Endothelial cell of umbilical vein (primary cell): Measurements from ENCODE around the gene SLC6A16. TPM values are rescaled to one million over a fixed set of nuclear protein-coding genes. Genes with fewer than 3 reads are reported as not detected.

ENCODE experiments used
- BruUV-seq: library from RNA; stranded (reverse); fragments of 400-500 nt; replicated peaks from 2 replicates; lab custom pipeline; 2021; lab: Mats Ljungman, UMichigan
- CTCF ChIA-PET: fragments of 300-600, 350-600 bp; sonication (Branson Sonifier 250); formaldehyde crosslinking; loops from one replicate; lab custom pipeline; 2021; ENCODE audit warnings: antibody characterized with exemption, inconsistent platforms; lab: Charles Lee
- POLR2A ChIA-PET: fragments of 300-600, 350-600 bp; sonication (Branson Sonifier 250); formaldehyde crosslinking; loops from one replicate; lab custom pipeline; 2021; ENCODE audit warnings: antibody characterized with exemption, inconsistent platforms; lab: Charles Lee
- DNase-seq: peaks from one replicate; pipeline ENCODE4 v3.0.0-alpha.2; 2011; ENCODE audit warnings: low read depth, low spot score
- FAIRE-seq: peaks from 2 replicates; lab custom pipeline; 2011; peaks lifted over from hg19 to GRCh38; lab: Jason Lieb, UNC
- H2AFZ ChIP-seq: 2 replicates; pipeline ENCODE4 v1.6.0; 2012; ENCODE audit warnings: low read depth, low read length, control low read depth, inconsistent platforms
- H3K27ac ChIP-seq: 2 replicates; pipeline ENCODE4 v1.5.1; 2011; ENCODE audit warnings: low read depth, mild to moderate bottlenecking, control low read depth, low read length, moderate library complexity; ENCODE audit not compliant: insufficient read depth
- H3K27me3 ChIP-seq, 2 experiments: 2 replicates each; pipeline versions ENCODE4 v1.6.0 to v1.6.1; 2011; ENCODE audit warnings: low read length in 2 of 2, mixed read lengths in 1 of 2; ENCODE audit not compliant: control insufficient read depth in 2 of 2, insufficient read depth in 2 of 2
- H3K36me3 ChIP-seq, 2 experiments: 2 replicates in 1 of 2; 3 replicates in 1 of 2; pipeline ENCODE4 v1.5.1; 2011; ENCODE audit warnings: low read length in 2 of 2, mild to moderate bottlenecking in 1 of 2, moderate library complexity in 1 of 2; ENCODE audit not compliant: control insufficient read depth in 2 of 2, insufficient read depth in 2 of 2; ENCODE audit errors: extremely low read depth in 1 of 2
- H3K4me1 ChIP-seq: 3 replicates; pipeline ENCODE4 v1.5.1; 2011; ENCODE audit warnings: mild to moderate bottlenecking, low read length; ENCODE audit not compliant: control insufficient read depth, insufficient read depth; ENCODE audit errors: extremely low read depth
- H3K4me2 ChIP-seq: 2 replicates; pipeline ENCODE4 v1.6.1; 2011; ENCODE audit warnings: low read length, control low read depth, mixed read lengths; ENCODE audit not compliant: insufficient read depth
- H3K4me3 ChIP-seq, 3 experiments: fragments of 200-600 bp in 1 of 3; sonication (generic), shearing (Covaris generic) in 1 of 3; replicated peaks in 1 of 3; 2 replicates each; pipeline ENCODE4 v1.5.1; 2011 to 2016; ENCODE audit warnings: control low read depth in 3 of 3, low read length in 3 of 3, mild to moderate bottlenecking in 2 of 3, inconsistent platforms in 1 of 3, low read depth in 1 of 3, moderate library complexity in 1 of 3; ENCODE audit not compliant: insufficient read depth in 1 of 3
- H3K79me2 ChIP-seq: 2 replicates; pipeline ENCODE4 v1.6.0; 2012; ENCODE audit warnings: low read length, inconsistent platforms; ENCODE audit not compliant: control insufficient read depth, insufficient read depth
- H3K9ac ChIP-seq: replicated peaks from 2 replicates; pipeline ENCODE3; 2011; ENCODE audit warnings: low read length, control low read depth; ENCODE audit not compliant: insufficient read depth; ENCODE audit errors: extremely low read depth
- H3K9me1 ChIP-seq: replicated peaks from 3 replicates; pipeline ENCODE4 v1.6.0; 2011; ENCODE audit warnings: mild to moderate bottlenecking, low read length; ENCODE audit not compliant: control insufficient read depth, insufficient read depth; ENCODE audit errors: extremely low read depth
- H3K9me3 ChIP-seq: replicated peaks from 2 replicates; pipeline ENCODE4 v1.5.1; 2012; ENCODE audit warnings: low read length, inconsistent platforms; ENCODE audit not compliant: control insufficient read depth, insufficient read depth
- H4K20me1 ChIP-seq: replicated peaks from 2 replicates; pipeline ENCODE3; 2011; ENCODE audit warnings: mild to moderate bottlenecking, low read length; ENCODE audit not compliant: control insufficient read depth, insufficient read depth; ENCODE audit errors: extremely low read depth
- EZH2 ChIP-seq: IDR thresholded peaks from 2 replicates; pipeline ENCODE4 v1.6.1; 2012; ENCODE audit warnings: borderline replicate concordance, low read depth, mild to moderate bottlenecking, moderate library complexity, low read length, inconsistent platforms; ENCODE audit not compliant: severe bottlenecking
- FOS ChIP-seq: IDR thresholded peaks from 2 replicates; pipeline ENCODE4 v1.6.1; 2011; ENCODE audit warnings: mild to moderate bottlenecking, low read length, moderate library complexity, borderline replicate concordance; ENCODE audit not compliant: insufficient read depth
- GATA2 ChIP-seq: IDR thresholded peaks from 2 replicates; pipeline ENCODE4 v1.7.0; 2011; ENCODE audit warnings: low read depth, mild to moderate bottlenecking, moderate library complexity, mixed read lengths, low read length; ENCODE audit not compliant: insufficient read length, insufficient read depth
- JUN ChIP-seq: IDR thresholded peaks from 2 replicates; pipeline ENCODE4 v1.6.1; 2011; ENCODE audit warnings: borderline replicate concordance, low read depth; ENCODE audit not compliant: insufficient read length, insufficient read depth
- MYC ChIP-seq: IDR thresholded peaks from one replicate; pipeline ENCODE4 v1.6.1; 2011; ENCODE audit warnings: mild to moderate bottlenecking, low read depth, low read length
- POLR2A ChIP-seq: IDR thresholded peaks from 2 replicates; pipeline ENCODE4 v1.6.1; 2012; ENCODE audit warnings: low read depth, mild to moderate bottlenecking, control low read depth, low read length
- POLR2AphosphoS5 ChIP-seq: IDR thresholded peaks from 2 replicates; pipeline ENCODE4 v1.6.1; 2012; ENCODE audit warnings: low read depth, mild to moderate bottlenecking, control low read depth, low read length, moderate library complexity; ENCODE audit not compliant: insufficient read depth
- dilution Hi-C: fragments of 300-500 bp; cut with MboI; formaldehyde crosslinking; loops from one replicate; pipeline ENCODE4 v1.15.0; 2019; ENCODE audit warnings: low sequenced_read_pairs; ENCODE audit not compliant: extremely low pct_ligation_motif_present
- intact Hi-C: fragments of 100-400 bp; cut with micrococcal nuclease; formaldehyde crosslinking; loops from one replicate; pipeline ENCODE4 v1.10.0; 2022
- polyA plus RNA-seq, 4 experiments: library from polyadenylated mRNA; depleted of rRNA in 3 of 4; stranded (reverse) in 3 of 4; unstranded in 1 of 4; fragments of >200 nt; gene quantifications; 2 replicates each; pipeline versions ENCODE4 v1.2.1 to v1.2.3, GENCODE V29; 2011 to 2012; ENCODE audit warnings: missing spikeins in 1 of 4
- total RNA-seq: library from RNA; stranded (reverse); gene quantifications from 2 replicates; pipeline ENCODE4 v1.2.3, GENCODE V29; 2021
- TF ChIP-seq, protein P1 (sequence below), 2 donors: IDR thresholded peaks; 1 replicate in 1 of 2; 2 replicates in 1 of 2; pipeline ENCODE4 v1.5.1; 2011; ENCODE audit warnings: low read length in 2 of 2, mild to moderate bottlenecking in 2 of 2, moderate library complexity in 2 of 2, control low read depth in 1 of 2, inconsistent platforms in 1 of 2, low read depth in 1 of 2; ENCODE audit not compliant: insufficient read depth in 1 of 2; ENCODE audit errors: extremely low read depth in 1 of 2
- TF ChIP-seq, protein P2 (sequence below): IDR thresholded peaks from 2 replicates; pipeline ENCODE4 v1.6.1; 2011; ENCODE audit not compliant: insufficient read depth, insufficient read length

SLC6A16 gene
- total and polyA plus RNA-seq, 2 donors (not counting 3 experiments of a cell fraction or from before 2014, with no cell fraction given): 1.1 to 1.6 TPM

DNA sequence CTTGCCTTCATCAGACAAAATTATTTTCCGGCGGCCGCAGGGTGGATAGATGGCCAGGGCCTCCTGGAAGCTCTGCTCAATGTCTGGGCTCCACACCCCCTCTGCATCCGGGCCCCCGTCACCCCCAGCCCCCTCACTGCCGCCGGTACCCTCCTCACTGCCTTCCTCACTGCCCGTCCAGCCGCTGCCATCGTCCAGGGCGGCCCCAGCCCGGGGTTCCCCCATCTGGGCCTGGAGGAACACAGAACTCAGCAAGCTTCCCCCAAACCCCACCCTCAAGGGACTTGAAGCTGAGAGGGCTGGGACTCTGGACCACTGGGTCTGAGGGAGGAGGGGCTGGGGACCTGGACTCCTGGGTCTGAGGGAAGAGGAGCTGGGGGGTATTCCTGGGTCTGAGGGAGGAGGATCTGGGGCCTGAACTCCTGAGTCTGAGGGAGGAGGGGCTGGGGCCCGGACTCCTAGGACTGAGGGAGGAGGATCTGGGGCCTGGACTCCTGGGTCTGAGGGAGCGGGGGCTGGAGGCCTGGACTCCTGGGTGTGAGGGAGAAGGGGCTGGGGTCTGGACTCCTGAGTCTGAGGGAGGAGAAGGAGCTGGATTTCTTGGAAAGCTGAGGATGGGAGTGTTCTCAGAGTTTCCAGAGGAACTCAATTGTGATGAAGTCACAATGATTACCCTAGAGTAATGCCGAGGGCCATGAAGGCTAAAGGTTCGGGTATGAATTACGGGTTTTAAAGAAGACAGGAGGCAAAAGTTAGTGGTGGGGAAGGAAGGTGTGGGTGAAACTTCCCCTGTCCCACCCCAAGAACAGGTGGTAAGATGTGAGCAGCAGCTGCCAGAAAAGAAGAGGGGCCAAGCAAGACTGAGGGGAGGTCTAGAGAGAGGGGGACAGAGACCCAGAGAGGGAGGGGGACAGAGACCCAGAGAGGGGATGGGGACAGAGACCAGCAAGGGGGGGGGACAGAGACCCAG lies 35.1 kb upstream of the SLC6A16 start:
- CTCF ChIA-PET: no interaction called here
- peaks cover 7 to 9% of the 10 kb centered on the region in 2 experiments for H3K36me3 ChIP-seq
- TF ChIP-seq FOS (no peak), POLR2AphosphoS5 (no peak)
- POLR2A ChIA-PET: no interaction called here
- peak overlapping the region; percentile 46 for H3K4me2 ChIP-seq
- peak overlapping the region in 2 of 3 experiments; percentile 2 to 97 for H3K4me3 ChIP-seq
- dilution Hi-C loops (no loop called here), intact Hi-C loops (no loop called here)
- DNase-seq (no peak), FAIRE-seq (peak; percentile 4)
- BruUV-seq: TSS peak; percentile 47
- no peaks in the 10 kb centered on the region for H3K9me3 ChIP-seq
- no peaks in the 10 kb centered on the region for H3K27me3 ChIP-seq
- H4K20me1 ChIP-seq: no peaks in the 10 kb centered on the region
- peaks cover 35% of the 10 kb centered on the region for H3K4me1 ChIP-seq
- peaks cover 40% of the 10 kb centered on the region for H3K79me2 ChIP-seq
- no peaks in the 10 kb centered on the region for H3K9me1 ChIP-seq
- H2AFZ ChIP-seq: no peak overlapping the region
- H3K9ac ChIP-seq: peak overlapping the region; percentile 98
- H3K27ac ChIP-seq: no peak overlapping the region

DNA sequence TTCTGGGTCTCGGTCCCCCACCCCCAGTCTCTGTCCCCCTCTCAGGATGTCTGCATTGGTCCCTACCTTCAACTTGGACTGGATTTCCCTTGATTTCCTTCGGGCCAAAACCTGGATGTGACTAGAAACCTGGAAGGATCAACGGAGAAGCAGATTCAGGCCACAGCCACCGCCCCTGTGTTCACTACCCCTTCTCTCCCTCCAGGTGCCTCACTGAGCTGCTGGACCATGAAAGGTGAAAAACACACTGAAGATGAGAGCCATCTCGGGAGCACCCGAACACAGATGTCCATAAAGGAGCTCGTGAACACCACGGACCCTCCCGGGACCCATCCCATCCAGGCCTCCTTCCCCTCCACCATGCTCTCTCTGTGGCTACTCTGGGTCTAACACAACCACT lies 32.2 kb upstream of the SLC6A16 start:
- H3K9me3 ChIP-seq: no peaks in the 10 kb centered on the region
- intact Hi-C loops: no loop called here
- no peak overlapping the region for H2AFZ ChIP-seq
- no peaks in the 10 kb centered on the region for H4K20me1 ChIP-seq
- H3K4me1 ChIP-seq: peaks cover 25% of the 10 kb centered on the region
- CTCF ChIA-PET: no interaction called here
- H3K79me2 ChIP-seq: peaks cover 37% of the 10 kb centered on the region
- H3K9ac ChIP-seq: no peak overlapping the region
- peaks cover 10 to 18% of the 10 kb centered on the region in 2 experiments for H3K36me3 ChIP-seq
- BruUV-seq: no TSS peak
- H3K27me3 ChIP-seq: no peaks in the 10 kb centered on the region
- TF ChIP-seq POLR2AphosphoS5 (no peak), GATA2 (no peak), POLR2A (no peak), EZH2 (no peak), JUN (no peak), FOS (no peak), MYC (no peak)
- TF ChIP-seq, protein P1, sequence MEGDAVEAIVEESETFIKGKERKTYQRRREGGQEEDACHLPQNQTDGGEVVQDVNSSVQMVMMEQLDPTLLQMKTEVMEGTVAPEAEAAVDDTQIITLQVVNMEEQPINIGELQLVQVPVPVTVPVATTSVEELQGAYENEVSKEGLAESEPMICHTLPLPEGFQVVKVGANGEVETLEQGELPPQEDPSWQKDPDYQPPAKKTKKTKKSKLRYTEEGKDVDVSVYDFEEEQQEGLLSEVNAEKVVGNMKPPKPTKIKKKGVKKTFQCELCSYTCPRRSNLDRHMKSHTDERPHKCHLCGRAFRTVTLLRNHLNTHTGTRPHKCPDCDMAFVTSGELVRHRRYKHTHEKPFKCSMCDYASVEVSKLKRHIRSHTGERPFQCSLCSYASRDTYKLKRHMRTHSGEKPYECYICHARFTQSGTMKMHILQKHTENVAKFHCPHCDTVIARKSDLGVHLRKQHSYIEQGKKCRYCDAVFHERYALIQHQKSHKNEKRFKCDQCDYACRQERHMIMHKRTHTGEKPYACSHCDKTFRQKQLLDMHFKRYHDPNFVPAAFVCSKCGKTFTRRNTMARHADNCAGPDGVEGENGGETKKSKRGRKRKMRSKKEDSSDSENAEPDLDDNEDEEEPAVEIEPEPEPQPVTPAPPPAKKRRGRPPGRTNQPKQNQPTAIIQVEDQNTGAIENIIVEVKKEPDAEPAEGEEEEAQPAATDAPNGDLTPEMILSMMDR (IDR thresholded peaks at IDR 0.05; ENCODE audit: extremely low read depth in 1 of 2, insufficient read depth in 1 of 2, low read depth in 1 of 2, low read length in 2 of 2): no peak
- TF ChIP-seq, protein P2, sequence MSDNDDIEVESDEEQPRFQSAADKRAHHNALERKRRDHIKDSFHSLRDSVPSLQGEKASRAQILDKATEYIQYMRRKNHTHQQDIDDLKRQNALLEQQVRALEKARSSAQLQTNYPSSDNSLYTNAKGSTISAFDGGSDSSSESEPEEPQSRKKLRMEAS: no peak
- POLR2A ChIA-PET: no interaction called here
- no peak for FAIRE-seq
- no peak overlapping the region for H3K4me2 ChIP-seq
- no peak overlapping the region for H3K4me3 ChIP-seq
- no peak overlapping the region for H3K27ac ChIP-seq
- DNase-seq: no peak
- dilution Hi-C loops: no loop called here
- no peaks in the 10 kb centered on the region for H3K9me1 ChIP-seq
